Measurements from ENCODE around the gene SIX3.

SIX3 gene

DNA sequence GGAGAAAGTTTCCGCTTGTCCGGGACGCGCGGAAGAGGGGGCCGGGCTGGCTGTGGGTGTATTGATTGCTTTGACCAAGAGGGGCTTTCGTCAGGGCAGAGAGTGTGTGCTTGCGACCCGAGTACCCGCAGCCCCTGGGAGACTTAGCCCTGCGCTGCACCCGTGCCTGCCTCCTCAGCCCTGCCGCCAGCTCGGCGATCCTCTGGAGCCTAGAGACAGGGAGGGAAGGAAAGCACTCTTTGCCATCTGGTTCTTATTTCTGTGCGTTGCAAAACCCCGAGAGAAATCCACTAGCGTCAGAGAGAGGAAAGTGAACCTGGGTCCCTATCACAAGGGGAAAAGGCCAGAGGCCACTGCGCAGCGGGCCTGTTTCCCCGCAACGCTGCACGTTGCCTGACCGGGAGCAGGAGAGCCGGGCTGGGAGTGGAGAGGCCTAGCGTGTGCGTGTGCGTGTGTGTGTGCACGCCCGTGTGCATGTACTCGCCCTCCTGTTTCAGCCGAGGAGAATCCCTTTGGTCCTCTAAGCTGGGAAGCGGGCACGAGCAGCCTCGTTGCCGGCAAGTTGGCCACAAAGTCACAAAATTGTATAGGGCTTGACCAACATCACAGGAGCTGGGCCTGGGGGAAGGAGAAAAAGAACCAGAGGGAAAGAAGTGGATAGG is 1.7 kb downstream of the SIX3 start:
- no peak overlapping the region for H3K4me3 ChIP-seq (replicated peaks in 1 of 2; ENCODE audit: low read depth in 2 of 2, low read length in 2 of 2)
- TF ChIP-seq, protein P1, sequence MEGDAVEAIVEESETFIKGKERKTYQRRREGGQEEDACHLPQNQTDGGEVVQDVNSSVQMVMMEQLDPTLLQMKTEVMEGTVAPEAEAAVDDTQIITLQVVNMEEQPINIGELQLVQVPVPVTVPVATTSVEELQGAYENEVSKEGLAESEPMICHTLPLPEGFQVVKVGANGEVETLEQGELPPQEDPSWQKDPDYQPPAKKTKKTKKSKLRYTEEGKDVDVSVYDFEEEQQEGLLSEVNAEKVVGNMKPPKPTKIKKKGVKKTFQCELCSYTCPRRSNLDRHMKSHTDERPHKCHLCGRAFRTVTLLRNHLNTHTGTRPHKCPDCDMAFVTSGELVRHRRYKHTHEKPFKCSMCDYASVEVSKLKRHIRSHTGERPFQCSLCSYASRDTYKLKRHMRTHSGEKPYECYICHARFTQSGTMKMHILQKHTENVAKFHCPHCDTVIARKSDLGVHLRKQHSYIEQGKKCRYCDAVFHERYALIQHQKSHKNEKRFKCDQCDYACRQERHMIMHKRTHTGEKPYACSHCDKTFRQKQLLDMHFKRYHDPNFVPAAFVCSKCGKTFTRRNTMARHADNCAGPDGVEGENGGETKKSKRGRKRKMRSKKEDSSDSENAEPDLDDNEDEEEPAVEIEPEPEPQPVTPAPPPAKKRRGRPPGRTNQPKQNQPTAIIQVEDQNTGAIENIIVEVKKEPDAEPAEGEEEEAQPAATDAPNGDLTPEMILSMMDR (IDR thresholded peaks at IDR 0.05; ENCODE audit: low read depth, low read length): no peak

DNA sequence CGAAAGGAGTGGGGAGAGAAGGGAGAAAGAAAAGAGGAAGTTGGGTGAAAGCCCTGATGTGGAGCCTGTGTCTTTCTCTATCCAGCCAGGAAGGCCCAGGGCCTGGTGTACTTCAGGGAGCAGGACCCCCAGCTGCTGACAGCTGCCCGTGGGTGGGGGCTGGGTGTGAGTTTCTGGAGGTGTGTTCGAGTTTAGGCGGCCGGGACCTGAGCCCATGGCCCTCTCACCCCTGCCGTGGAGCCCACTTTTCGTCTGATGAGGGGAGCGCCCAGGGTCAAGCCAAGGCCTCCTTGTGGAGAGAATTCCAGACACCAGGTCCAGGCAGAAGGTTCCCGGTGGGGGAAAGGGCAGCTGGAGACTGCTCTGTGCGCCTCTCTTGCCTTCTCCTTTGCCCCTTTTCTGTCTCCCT is 2.2 kb downstream of the SIX3 start:
- TF ChIP-seq, protein P1 (IDR thresholded peaks at IDR 0.05; ENCODE audit: low read depth, low read length): no peak
- no peak for DNase-seq (ENCODE audit: low read depth in 2 of 2)
- H3K4me3 ChIP-seq (replicated peaks in 1 of 2; ENCODE audit: low read depth in 2 of 2, low read length in 2 of 2): no peak overlapping the region

More for the DNA sequence above, 1.7 kb downstream of the SIX3 start:
- DNase-seq (ENCODE audit: low read depth in 2 of 2): no peak

DNA sequence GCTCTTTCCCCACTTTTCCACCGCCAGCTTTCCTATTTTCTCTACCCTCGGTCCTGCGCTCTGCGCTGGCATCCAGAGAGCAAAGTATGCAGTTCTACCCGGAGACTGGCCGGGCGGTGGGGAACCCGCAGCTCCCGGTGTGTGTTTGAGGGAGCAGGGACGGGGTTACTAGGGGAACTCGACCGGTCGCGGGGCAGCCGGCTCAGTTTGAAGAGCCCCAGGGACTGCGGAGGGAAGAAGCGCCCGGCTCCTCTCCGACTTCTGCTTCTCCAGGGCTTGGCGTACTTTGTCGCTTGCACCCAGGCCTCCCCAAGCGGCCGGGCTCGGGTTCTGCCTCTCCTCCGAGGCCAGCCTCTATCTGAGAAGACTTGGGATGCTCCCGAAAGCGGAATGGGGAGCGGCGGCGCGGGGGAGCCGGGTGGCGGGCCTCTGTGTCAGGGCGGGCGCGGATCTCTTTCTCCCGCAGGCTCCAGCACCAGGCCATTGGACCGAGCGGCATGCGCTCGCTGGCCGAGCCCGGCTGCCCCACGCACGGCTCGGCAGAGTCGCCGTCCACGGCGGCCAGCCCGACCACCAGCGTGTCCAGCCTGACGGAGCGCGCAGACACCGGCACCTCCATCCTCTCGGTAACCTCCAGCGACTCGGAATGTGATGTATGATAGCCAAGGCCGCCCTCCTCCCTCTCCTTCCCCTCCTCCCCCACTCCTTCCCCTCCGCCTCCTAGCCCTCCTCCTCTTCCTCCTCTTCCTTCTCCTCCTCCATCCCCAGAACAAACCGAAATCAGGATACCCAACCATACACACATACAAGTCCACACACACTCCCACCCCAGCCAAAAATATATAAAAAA is 2.8 kb downstream of the SIX3 start:
- no peak overlapping the region for H3K4me3 ChIP-seq (replicated peaks in 1 of 2; ENCODE audit: low read depth in 2 of 2, low read length in 2 of 2)
- TF ChIP-seq, protein P1 (IDR thresholded peaks at IDR 0.05; ENCODE audit: low read depth, low read length): no peak

DNA sequence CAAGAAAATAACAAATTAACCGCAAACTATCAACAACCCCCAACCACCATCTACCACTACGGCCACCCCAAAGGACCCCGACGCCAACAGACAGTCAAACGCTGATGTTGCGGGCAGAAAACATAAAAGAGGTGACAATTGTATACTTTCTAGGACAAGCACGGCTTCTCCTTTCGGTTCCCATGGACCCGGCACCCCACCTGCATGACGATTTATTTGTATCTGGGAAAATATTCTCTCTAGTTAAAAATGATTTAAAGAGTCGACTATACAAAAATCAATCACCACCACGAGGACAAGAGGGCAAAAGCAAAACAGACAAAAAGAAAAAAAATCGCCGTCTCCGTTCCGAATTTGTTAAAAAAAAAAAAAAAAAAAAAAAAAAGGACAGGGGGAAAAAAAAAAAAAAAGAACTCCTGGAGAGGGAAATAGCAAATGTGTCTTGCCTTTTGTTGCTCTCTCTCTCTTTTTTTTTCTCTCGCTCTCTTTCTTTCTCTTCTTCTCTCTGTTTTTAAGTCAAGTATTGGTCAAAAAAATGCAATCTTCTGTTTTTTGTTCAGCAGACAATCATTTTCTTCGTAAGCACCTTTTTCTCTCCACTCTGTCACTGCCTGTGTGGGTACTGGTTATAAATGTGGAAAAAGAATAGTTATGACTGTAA is 3.6 kb downstream of the SIX3 start:
- TF ChIP-seq, protein P1 (IDR thresholded peaks at IDR 0.05; ENCODE audit: low read depth, low read length): no peak
- no peak overlapping the region for H3K4me3 ChIP-seq (replicated peaks in 1 of 2; ENCODE audit: low read depth in 2 of 2, low read length in 2 of 2)
- no peak for DNase-seq (ENCODE audit: low read depth in 2 of 2)

More for the DNA sequence above, 2.8 kb downstream of the SIX3 start:
- DNase-seq (ENCODE audit: low read depth in 2 of 2): no peak

DNA sequence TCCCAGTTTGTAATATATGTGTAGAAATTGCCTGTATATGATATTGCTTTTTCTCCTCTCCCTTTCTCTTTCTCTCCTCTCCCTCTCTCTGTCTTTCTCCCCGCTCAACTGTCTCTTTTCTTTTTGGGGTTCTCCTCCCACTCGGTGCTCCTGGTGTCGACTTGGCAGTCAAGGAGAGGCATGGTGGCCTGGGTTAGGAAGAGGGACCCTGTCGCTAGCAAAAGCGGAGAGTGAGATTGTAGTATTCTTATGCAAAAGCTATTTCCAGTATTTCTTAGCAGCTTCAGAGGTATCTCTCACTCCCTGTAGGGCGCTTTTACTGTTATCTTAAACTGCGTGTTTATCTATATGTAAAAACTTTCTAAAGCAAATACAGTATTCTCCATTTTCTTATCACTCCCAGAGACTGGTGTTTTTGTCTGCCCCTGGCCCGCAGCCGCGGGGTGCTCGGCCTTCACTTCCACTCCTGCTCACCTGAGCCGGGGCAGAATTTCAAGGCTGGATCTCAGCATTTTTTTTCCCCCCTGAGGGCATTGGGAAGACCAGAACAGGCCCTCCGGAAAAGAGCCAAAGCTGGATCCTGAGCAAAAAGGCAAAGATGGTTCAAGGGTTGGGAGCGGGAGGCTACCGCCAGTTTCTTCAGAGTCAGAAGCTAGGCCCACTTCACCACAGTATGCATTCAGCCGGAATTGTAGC is 4.3 kb downstream of the SIX3 start:
- H3K4me3 ChIP-seq (replicated peaks in 1 of 2; ENCODE audit: low read depth in 2 of 2, low read length in 2 of 2): no peak overlapping the region
- DNase-seq (ENCODE audit: low read depth in 2 of 2): no peak
- TF ChIP-seq, protein P1 (IDR thresholded peaks at IDR 0.05; ENCODE audit: low read depth, low read length): no peak

DNA sequence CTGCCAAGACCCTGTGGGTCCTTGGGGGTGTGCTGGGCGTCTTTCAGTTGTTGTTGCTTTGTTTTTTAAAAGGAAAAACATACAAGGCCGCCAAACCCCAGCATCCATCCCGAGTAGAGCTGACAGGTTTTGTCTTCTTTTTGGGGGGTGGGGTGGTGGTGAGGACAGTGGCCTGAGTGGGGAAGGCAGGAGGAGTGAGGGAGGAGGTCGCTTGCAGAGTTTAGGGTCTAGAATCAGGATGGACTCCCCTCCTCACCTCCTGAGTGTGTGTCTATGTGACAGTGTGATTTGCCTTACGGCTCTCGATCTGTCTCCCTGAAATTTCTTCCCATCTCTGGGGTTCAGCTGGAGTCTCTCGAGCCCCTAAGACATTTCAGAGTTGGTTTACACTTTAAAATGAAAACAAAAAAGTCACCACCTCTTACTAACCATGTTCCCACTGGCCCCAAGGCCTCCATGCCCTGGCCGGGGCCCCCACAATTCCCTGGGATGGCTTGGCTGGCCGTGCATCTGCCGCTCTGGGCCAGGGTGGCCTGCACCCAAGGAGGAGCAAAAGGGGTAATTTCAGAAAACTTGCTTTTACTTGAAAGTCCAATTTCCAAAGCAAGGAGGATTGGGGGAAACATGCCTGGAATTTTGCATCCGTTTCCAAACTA is 5.0 kb downstream of the SIX3 start:
- TF ChIP-seq, protein P1 (IDR thresholded peaks at IDR 0.05; ENCODE audit: low read depth, low read length): no peak
- no peak for DNase-seq (ENCODE audit: low read depth in 2 of 2)
- H3K4me3 ChIP-seq (replicated peaks in 1 of 2; ENCODE audit: low read depth in 2 of 2, low read length in 2 of 2): no peak overlapping the region
